SK-N-SH treated with all-trans-retinoic acid at 6 μM for 48 hours (cell line): Measurements from ENCODE around the gene MATCAP1.

Experiments used
- ATAC-seq: fragments of 200-7000 bp; cut with Tn5 transposase; 3 replicates; pipeline ENCODE4 v1.9.1; 2020; ENCODE audit warnings: mild to moderate bottlenecking, moderate library complexity
- BACH2 ChIP-seq: fragments of 250-450 bp; sonication (Bioruptor Pico); IDR thresholded peaks from 2 replicates; pipeline ENCODE4 v1.9.0; 2021; ENCODE audit warnings: mild to moderate bottlenecking, borderline replicate concordance
- ESRRG ChIP-seq: fragments of 250-450 bp; sonication (Bioruptor Pico); IDR thresholded peaks from 2 replicates; pipeline ENCODE4 v1.6.1; 2021; ENCODE audit warnings: mild to moderate bottlenecking
- GLIS3 ChIP-seq: fragments of 250-450 bp; sonication (Bioruptor Pico); IDR thresholded peaks from 2 replicates; pipeline ENCODE4 v1.5.0; 2020; ENCODE audit warnings: mild to moderate bottlenecking, moderate library complexity
- OSR1 ChIP-seq: fragments of 250-450 bp; sonication (Bioruptor Pico); IDR thresholded peaks from 2 replicates; pipeline ENCODE4 v1.8.0; 2022; ENCODE audit warnings: moderate library complexity, mild to moderate bottlenecking, inconsistent platforms
- PPARA ChIP-seq: fragments of 250-450 bp; sonication (Bioruptor Pico); IDR thresholded peaks from 2 replicates; pipeline ENCODE4 v1.5.0; 2020; ENCODE audit warnings: mild to moderate bottlenecking, borderline replicate concordance
- RARB ChIP-seq: fragments of 250-450 bp; sonication (Bioruptor Pico); IDR thresholded peaks from 2 replicates; pipeline ENCODE4 v1.8.0; 2021; ENCODE audit warnings: mild to moderate bottlenecking, moderate library complexity
- SNAI2 ChIP-seq: fragments of 250-450 bp; sonication (Bioruptor Pico); IDR thresholded peaks from 2 replicates; pipeline ENCODE4 v1.5.0; 2020; ENCODE audit warnings: mild to moderate bottlenecking, moderate library complexity
- TCF4 ChIP-seq: fragments of 250-450 bp; sonication (Bioruptor Pico); IDR thresholded peaks from 2 replicates; pipeline ENCODE4 v1.8.0; 2021; ENCODE audit warnings: mild to moderate bottlenecking, moderate library complexity, borderline replicate concordance
- ZC3H10 ChIP-seq: fragments of 250-450 bp; sonication (Bioruptor Pico); IDR thresholded peaks from 2 replicates; pipeline ENCODE4 v1.5.1; 2021; ENCODE audit warnings: mild to moderate bottlenecking, moderate library complexity
- ZFP30 ChIP-seq: fragments of 450-650 bp; formaldehyde crosslinking; IDR thresholded peaks from 2 replicates; pipeline ENCODE4 v1.5.0; 2022; ENCODE audit warnings: mild to moderate bottlenecking, moderate library complexity
- ZNF565 ChIP-seq: fragments of 450-650 bp; formaldehyde crosslinking; conservative IDR thresholded peaks from 2 replicates; pipeline ENCODE4 v1.5.0; 2020; ENCODE audit warnings: low read depth, mild to moderate bottlenecking, moderate library complexity
- ZNF70 ChIP-seq: fragments of 450-650 bp; formaldehyde crosslinking; IDR thresholded peaks from 2 replicates; pipeline ENCODE4 v1.5.0; 2020; ENCODE audit warnings: mild to moderate bottlenecking, moderate library complexity
- TF ChIP-seq, protein P1 (sequence below): fragments of 250-450 bp; sonication (Bioruptor Pico); IDR thresholded peaks from 2 replicates; pipeline ENCODE4 v1.5.0; 2020; ENCODE audit warnings: mild to moderate bottlenecking, moderate library complexity
- TF ChIP-seq, protein P2 (sequence below): fragments of 250-450 bp; sonication (Bioruptor Pico); IDR thresholded peaks from 2 replicates; pipeline ENCODE4 v1.8.0; 2020; ENCODE audit warnings: mild to moderate bottlenecking, moderate library complexity, borderline replicate concordance
- TF ChIP-seq, protein P3 (sequence below): fragments of 250-450 bp; sonication (Bioruptor Pico); IDR thresholded peaks from 2 replicates; pipeline ENCODE4 v1.8.0; 2021; ENCODE audit warnings: low read depth, mild to moderate bottlenecking, moderate library complexity, borderline replicate concordance

Gene MATCAP1

DNA sequence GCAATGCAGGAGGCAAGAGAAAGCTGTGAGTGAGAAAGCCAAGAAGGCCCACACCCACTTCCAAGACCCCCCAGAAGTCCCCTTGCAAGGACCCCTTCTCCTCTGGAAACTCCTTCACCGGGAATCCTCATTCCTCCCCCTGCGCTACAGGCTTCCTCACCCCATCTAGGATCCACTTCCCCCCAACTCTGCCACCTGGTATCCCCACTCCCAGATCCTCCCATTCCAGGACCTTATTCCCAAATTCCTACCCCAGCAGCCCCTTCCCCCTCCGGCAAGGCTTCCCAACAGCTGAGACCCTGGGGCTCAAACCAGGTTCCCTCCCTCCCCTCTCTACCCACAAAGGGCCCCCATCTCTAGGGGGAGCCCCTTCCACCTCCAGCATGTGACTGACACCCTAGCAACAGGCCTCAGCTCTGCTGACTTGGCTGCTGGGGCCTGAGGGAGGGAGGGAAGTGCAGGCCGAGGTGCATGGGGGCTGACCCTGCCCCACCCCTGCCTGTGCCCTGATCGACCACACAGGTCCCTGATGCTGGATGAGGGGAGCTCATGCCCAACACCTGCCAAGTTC, 17.1 kb downstream of the MATCAP1 start (continued):
- TF ChIP-seq, protein P1, sequence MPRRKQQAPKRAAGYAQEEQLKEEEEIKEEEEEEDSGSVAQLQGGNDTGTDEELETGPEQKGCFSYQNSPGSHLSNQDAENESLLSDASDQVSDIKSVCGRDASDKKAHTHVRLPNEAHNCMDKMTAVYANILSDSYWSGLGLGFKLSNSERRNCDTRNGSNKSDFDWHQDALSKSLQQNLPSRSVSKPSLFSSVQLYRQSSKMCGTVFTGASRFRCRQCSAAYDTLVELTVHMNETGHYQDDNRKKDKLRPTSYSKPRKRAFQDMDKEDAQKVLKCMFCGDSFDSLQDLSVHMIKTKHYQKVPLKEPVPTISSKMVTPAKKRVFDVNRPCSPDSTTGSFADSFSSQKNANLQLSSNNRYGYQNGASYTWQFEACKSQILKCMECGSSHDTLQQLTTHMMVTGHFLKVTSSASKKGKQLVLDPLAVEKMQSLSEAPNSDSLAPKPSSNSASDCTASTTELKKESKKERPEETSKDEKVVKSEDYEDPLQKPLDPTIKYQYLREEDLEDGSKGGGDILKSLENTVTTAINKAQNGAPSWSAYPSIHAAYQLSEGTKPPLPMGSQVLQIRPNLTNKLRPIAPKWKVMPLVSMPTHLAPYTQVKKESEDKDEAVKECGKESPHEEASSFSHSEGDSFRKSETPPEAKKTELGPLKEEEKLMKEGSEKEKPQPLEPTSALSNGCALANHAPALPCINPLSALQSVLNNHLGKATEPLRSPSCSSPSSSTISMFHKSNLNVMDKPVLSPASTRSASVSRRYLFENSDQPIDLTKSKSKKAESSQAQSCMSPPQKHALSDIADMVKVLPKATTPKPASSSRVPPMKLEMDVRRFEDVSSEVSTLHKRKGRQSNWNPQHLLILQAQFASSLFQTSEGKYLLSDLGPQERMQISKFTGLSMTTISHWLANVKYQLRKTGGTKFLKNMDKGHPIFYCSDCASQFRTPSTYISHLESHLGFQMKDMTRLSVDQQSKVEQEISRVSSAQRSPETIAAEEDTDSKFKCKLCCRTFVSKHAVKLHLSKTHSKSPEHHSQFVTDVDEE (CRISPR knock-in tag), result no peak
- TF ChIP-seq TCF4 (CRISPR knock-in tag), result no peak
- no peak for TF ChIP-seq SNAI2 (CRISPR knock-in tag)
- TF ChIP-seq GLIS3 (CRISPR knock-in tag), result no peak
- TF ChIP-seq ZFP30 (CRISPR knock-in tag), result no peak

DNA sequence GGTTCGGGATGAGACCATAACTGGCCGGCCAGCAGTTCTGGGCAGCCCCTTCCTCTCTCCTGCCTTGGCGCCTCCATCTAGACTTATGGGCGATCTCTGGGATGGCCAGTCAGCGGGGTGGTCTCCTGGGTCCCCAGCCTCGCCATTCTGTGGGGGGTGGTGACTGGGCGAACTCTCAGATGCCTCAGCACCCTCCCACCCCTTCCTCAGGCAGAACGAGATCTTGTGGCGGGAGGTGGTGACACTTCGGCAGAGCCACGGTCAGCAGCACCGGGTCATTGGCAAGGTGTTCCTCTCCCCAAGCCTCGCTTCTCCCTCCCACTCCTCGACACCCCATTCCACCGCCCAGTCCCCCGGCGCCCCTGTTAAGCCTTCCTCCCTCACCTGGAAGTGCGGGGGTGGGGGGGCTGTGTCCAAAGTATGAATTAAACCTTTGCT, 17.6 kb downstream of the MATCAP1 start:
- ATAC-seq, result no peak
- TF ChIP-seq, protein P1 (CRISPR knock-in tag), result no peak
- TF ChIP-seq ZNF565, result no peak
- TF ChIP-seq, protein P2, sequence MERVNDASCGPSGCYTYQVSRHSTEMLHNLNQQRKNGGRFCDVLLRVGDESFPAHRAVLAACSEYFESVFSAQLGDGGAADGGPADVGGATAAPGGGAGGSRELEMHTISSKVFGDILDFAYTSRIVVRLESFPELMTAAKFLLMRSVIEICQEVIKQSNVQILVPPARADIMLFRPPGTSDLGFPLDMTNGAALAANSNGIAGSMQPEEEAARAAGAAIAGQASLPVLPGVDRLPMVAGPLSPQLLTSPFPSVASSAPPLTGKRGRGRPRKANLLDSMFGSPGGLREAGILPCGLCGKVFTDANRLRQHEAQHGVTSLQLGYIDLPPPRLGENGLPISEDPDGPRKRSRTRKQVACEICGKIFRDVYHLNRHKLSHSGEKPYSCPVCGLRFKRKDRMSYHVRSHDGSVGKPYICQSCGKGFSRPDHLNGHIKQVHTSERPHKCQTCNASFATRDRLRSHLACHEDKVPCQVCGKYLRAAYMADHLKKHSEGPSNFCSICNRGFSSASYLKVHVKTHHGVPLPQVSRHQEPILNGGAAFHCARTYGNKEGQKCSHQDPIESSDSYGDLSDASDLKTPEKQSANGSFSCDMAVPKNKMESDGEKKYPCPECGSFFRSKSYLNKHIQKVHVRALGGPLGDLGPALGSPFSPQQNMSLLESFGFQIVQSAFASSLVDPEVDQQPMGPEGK, result no peak
- TF ChIP-seq, protein P3, sequence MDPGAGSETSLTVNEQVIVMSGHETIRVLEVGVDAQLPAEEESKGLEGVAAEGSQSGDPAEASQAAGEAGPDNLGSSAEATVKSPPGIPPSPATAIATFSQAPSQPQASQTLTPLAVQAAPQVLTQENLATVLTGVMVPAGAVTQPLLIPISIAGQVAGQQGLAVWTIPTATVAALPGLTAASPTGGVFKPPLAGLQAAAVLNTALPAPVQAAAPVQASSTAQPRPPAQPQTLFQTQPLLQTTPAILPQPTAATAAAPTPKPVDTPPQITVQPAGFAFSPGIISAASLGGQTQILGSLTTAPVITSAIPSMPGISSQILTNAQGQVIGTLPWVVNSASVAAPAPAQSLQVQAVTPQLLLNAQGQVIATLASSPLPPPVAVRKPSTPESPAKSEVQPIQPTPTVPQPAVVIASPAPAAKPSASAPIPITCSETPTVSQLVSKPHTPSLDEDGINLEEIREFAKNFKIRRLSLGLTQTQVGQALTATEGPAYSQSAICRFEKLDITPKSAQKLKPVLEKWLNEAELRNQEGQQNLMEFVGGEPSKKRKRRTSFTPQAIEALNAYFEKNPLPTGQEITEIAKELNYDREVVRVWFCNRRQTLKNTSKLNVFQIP (CRISPR knock-in tag), result no peak
- TF ChIP-seq OSR1 (CRISPR knock-in tag), result no peak
- no peak for TF ChIP-seq ESRRG
- TF ChIP-seq ZC3H10 (CRISPR knock-in tag), result no peak

DNA sequence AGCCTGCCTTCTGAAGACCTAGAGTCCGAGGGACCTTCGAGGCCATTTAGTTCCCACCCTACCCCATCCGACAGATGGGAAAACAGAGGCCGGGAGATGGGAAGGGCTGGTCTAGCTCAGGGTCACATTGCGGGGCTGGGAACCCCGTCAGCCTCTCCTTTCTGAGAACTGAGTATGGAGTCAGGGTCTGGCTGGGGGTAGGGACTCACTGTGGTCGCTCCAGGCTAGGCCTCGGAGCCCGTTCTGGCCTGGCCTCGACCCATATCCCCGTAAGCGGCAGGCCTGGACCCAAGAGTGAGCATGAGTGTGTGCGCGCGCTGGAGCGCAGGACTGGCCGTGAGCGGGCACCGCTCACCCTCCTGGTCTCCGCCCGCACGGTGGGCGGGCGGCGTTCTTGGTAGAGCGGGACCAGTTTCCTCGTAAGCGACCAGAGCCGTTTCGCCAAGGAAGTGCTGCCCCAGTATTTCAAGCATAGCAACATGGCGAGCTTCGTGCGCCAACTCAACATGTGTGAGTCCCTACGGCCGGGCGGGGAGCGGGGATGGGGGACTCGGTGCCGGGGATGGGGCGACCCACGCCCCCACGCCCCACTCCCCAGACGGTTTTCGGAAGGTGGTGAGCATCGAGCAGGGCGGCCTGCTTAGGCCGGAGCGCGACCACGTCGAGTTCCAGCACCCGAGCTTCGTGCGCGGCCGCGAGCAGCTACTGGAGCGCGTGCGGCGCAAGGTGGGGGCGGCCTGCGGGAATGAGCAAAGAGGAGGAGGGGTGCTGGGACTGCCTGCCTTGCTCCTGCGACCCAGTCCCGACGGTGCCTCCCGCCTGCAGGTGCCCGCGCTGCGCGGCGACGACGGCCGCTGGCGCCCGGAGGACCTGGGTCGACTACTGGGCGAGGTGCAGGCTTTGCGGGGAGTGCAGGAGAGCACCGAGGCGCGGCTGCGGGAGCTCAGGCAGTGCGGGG, 18.4 kb downstream of the MATCAP1 start:
- TF ChIP-seq ZNF70, result no peak
- TF ChIP-seq PPARA (CRISPR knock-in tag), result no peak
- no peak for TF ChIP-seq RARB (CRISPR knock-in tag)
- ATAC-seq, result no peak

DNA sequence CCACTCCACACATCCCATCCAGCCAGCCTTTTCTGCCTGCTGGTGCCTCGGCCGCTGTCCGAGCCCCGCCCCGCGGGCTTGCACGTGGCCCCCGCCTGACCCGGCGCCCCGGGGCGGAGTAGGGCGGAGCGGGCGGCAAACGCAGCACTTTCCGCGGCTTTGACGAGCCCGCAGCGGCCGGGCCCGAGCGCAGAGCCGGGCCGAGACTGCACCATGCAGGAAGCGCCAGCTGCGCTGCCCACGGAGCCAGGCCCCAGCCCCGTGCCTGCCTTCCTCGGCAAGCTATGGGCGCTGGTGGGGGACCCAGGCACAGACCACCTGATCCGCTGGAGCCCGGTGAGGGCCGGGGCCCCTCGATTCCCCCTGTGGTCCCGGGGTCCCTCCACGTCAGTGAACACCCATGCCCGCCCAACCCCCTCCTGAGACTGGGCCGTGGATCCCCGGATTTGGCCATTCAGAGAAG, 19.1 kb downstream of the MATCAP1 start, which contains the start of gene HSF4:
Gene HSF4 (plus strand): TSS at position 147 of the 463 bp plus-strand sequence. CDS start 67 bp downstream, at position 214.
- ATAC-seq, result no peak
- TF ChIP-seq ZC3H10 (CRISPR knock-in tag) (no peak), BACH2 (CRISPR knock-in tag) (no peak), TCF4 (CRISPR knock-in tag) (no peak)
